H1 (cell line): ENCODE results near the gene TBC1D13. TPM values are rescaled to one million over a fixed set of nuclear protein-coding genes. Genes with fewer than 3 reads are reported as not detected.

Experiments used
- CTCF ChIA-PET: fragments of 300-600 bp; sonication (Branson Sonifier 250); formaldehyde crosslinking; loops from one replicate; lab custom pipeline; 2021; ENCODE audit not compliant: partially characterized antibody; lab: Charles Lee
- POLR2A ChIA-PET: fragments of 300-600 bp; sonication (Branson Sonifier 250); formaldehyde crosslinking; loops from one replicate; lab custom pipeline; 2021; ENCODE audit warnings: inconsistent platforms; ENCODE audit not compliant: partially characterized antibody; lab: Charles Lee
- DNase-seq, 2 experiments: peaks; one replicate each; pipeline versions ENCODE4 v3.0.0 to v3.0.0-alpha.2; 2010 to 2022; ENCODE audit warnings: low spot score in 2 of 2, low read depth in 1 of 2, mixed read lengths in 1 of 2
- FAIRE-seq: peaks from 2 replicates; lab custom pipeline; 2011; peaks lifted over from hg19 to GRCh38; lab: Jason Lieb, UNC
- H2AFZ ChIP-seq: 2 replicates; pipeline ENCODE4 v1.8.1; 2012; ENCODE audit warnings: low read length, inconsistent platforms
- H2AK5ac ChIP-seq: 2 replicates; pipeline ENCODE4 v1.6.1; 2013; ENCODE audit warnings: low read depth, low read length
- H2BK120ac ChIP-seq: replicated peaks from 2 replicates; pipeline ENCODE3; 2013; ENCODE audit warnings: low read depth, low read length, inconsistent platforms
- H2BK12ac ChIP-seq: 2 replicates; pipeline ENCODE4 v1.6.1; 2013; ENCODE audit warnings: low read depth, low read length
- H2BK15ac ChIP-seq: 2 replicates; pipeline ENCODE4 v1.6.1; 2013; ENCODE audit warnings: low read length
- H2BK20ac ChIP-seq: 2 replicates; pipeline ENCODE4 v1.6.1; 2013; ENCODE audit warnings: low read length
- H2BK5ac ChIP-seq: 2 replicates; pipeline ENCODE4 v1.6.1; 2013; ENCODE audit warnings: low read depth, low read length
- H3K14ac ChIP-seq: 2 replicates; pipeline ENCODE4 v1.6.1; 2013; ENCODE audit warnings: inconsistent platforms; ENCODE audit not compliant: insufficient read length
- H3K18ac ChIP-seq: 2 replicates; pipeline ENCODE4 v1.6.1; 2013; ENCODE audit warnings: low read length; ENCODE audit errors: extremely low read depth
- H3K23ac ChIP-seq: 2 replicates; pipeline ENCODE4 v1.6.1; 2013; ENCODE audit warnings: inconsistent platforms; ENCODE audit not compliant: insufficient read length
- H3K23me2 ChIP-seq: 2 replicates; pipeline ENCODE4 v1.6.1; 2013; ENCODE audit warnings: low read depth, low read length
- H3K27ac ChIP-seq: 2 replicates; pipeline ENCODE4 v1.6.1; 2011; ENCODE audit warnings: low read depth, low read length, inconsistent platforms
- H3K27me3 ChIP-seq, 4 experiments: replicated peaks in 1 of 4; 1 replicate in 1 of 4; 2 replicates in 3 of 4; pipeline versions ENCODE4 v1.6.1 to v1.8.1; 2011 to 2013; ENCODE audit warnings: low read length in 3 of 4, mild to moderate bottlenecking in 3 of 4, inconsistent platforms in 2 of 4, mixed read lengths in 2 of 4, moderate library complexity in 1 of 4; ENCODE audit not compliant: control insufficient read depth in 3 of 4, insufficient read depth in 3 of 4; ENCODE audit errors: extremely low read depth in 1 of 4
- H3K36me3 ChIP-seq, 4 experiments: 2 replicates each; pipeline versions ENCODE4 v1.6.1 to v1.8.1; 2011 to 2013; ENCODE audit warnings: mild to moderate bottlenecking in 4 of 4, low read length in 3 of 4, moderate library complexity in 2 of 4, control low read depth in 1 of 4, inconsistent platforms in 1 of 4; ENCODE audit not compliant: insufficient read depth in 4 of 4, control insufficient read depth in 2 of 4
- H3K4ac ChIP-seq: replicated peaks from 2 replicates; pipeline ENCODE3; 2013; ENCODE audit warnings: low read length, low read depth, mixed read lengths, inconsistent platforms; ENCODE audit not compliant: insufficient read length
- H3K4me1 ChIP-seq, 4 experiments: replicated peaks in 1 of 4; 1 replicate in 1 of 4; 2 replicates in 3 of 4; pipeline versions ENCODE4 v1.6.1 to v1.8.1; 2011 to 2013; ENCODE audit warnings: low read length in 3 of 4, inconsistent platforms in 2 of 4, mixed read lengths in 1 of 4; ENCODE audit not compliant: insufficient read depth in 4 of 4, control insufficient read depth in 3 of 4
- H3K4me2 ChIP-seq, 2 experiments: 2 replicates each; pipeline versions ENCODE4 v1.6.1 to v1.8.1; 2011 to 2013; ENCODE audit warnings: low read depth in 2 of 2, low read length in 2 of 2, control low read depth in 1 of 2, inconsistent platforms in 1 of 2, mild to moderate bottlenecking in 1 of 2; ENCODE audit not compliant: insufficient read depth in 1 of 2
- H3K4me3 ChIP-seq, 4 experiments: fragments of 200-600, 300-600 bp in 1 of 4; sonication (generic), shearing (Covaris generic), sonication (Bioruptor Twin) in 1 of 4; 2 replicates each; pipeline versions ENCODE4 v1.5.1 to v1.8.1; 2011 to 2016; ENCODE audit warnings: low read length in 4 of 4, low read depth in 3 of 4, control low read depth in 2 of 4, inconsistent platforms in 2 of 4, mild to moderate bottlenecking in 2 of 4, mixed read lengths in 1 of 4, moderate library complexity in 1 of 4; ENCODE audit not compliant: insufficient read depth in 2 of 4; ENCODE audit errors: extremely low read depth in 1 of 4
- H3K56ac ChIP-seq: replicated peaks from 2 replicates; pipeline ENCODE3; 2013; ENCODE audit warnings: low read depth, mild to moderate bottlenecking, mixed read lengths, low read length, inconsistent platforms; ENCODE audit not compliant: insufficient read length
- H3K79me1 ChIP-seq: 2 replicates; pipeline ENCODE4 v1.6.1; 2013; ENCODE audit warnings: low read depth, low read length, control low read depth
- H3K79me2 ChIP-seq, 2 experiments: 2 replicates each; pipeline versions ENCODE4 v1.6.1 to v1.8.1; 2012 to 2013; ENCODE audit warnings: low read length in 2 of 2, mild to moderate bottlenecking in 2 of 2, inconsistent platforms in 1 of 2; ENCODE audit not compliant: insufficient read depth in 2 of 2, control insufficient read depth in 1 of 2
- H3K9ac ChIP-seq, 4 experiments: replicated peaks in 1 of 4; 1 replicate in 1 of 4; 2 replicates in 3 of 4; pipeline versions ENCODE4 v1.6.1 to v1.8.1; 2011 to 2013; ENCODE audit warnings: low read depth in 3 of 4, low read length in 3 of 4, control low read depth in 2 of 4, mild to moderate bottlenecking in 2 of 4, moderate library complexity in 2 of 4, inconsistent platforms in 1 of 4; ENCODE audit errors: extremely low read depth in 1 of 4
- H3K9me3 ChIP-seq, 2 experiments: 2 replicates each; pipeline versions ENCODE4 v1.6.1 to v1.8.1; 2012 to 2013; ENCODE audit warnings: mild to moderate bottlenecking in 2 of 2, moderate library complexity in 2 of 2, control low read depth in 1 of 2, inconsistent platforms in 1 of 2, low read depth in 1 of 2, low read length in 1 of 2, mixed read lengths in 1 of 2; ENCODE audit not compliant: insufficient read depth in 2 of 2
- H4K20me1 ChIP-seq, 2 experiments: replicated peaks in 1 of 2; 2 replicates each; pipeline versions ENCODE3 to v1.8.1; 2011 to 2013; ENCODE audit warnings: inconsistent platforms in 2 of 2, low read length in 2 of 2, mild to moderate bottlenecking in 1 of 2; ENCODE audit not compliant: insufficient read depth in 2 of 2, control insufficient read depth in 1 of 2
- H4K5ac ChIP-seq: 2 replicates; pipeline ENCODE4 v1.6.1; 2013; ENCODE audit warnings: low read length, low read depth, mixed read lengths, inconsistent platforms; ENCODE audit not compliant: insufficient read length
- H4K8ac ChIP-seq: 2 replicates; pipeline ENCODE4 v1.8.0; 2013; ENCODE audit warnings: mild to moderate bottlenecking, moderate library complexity, low read length, inconsistent platforms; ENCODE audit not compliant: insufficient read depth; ENCODE audit errors: extremely low read depth
- H4K91ac ChIP-seq: replicated peaks from 2 replicates; pipeline ENCODE3; 2013; ENCODE audit warnings: low read length, mixed read lengths, inconsistent platforms; ENCODE audit not compliant: insufficient read length
- WGBS, 2 experiments: shearing (Covaris generic) in 1 of 2; methylation state at CpG; one replicate each; pipeline versions ENCODE4 v1.1.6 to v1.1.7; 2013 to 2015; ENCODE audit warnings: low lambda C conversion rate in 2 of 2, mixed read lengths in 2 of 2, inconsistent platforms in 1 of 2, low coverage in 1 of 2, missing lambda C conversion rate in 1 of 2; ENCODE audit not compliant: insufficient replicate concordance in 2 of 2, insufficient coverage in 1 of 2, insufficient read length in 1 of 2; ENCODE audit errors: extremely low coverage in 1 of 2, missing lambda C conversion rate in 1 of 2; 5-methylcytosine and 5-hydroxymethylcytosine counted together
- polyA plus RNA-seq, 7 experiments: library from polyadenylated mRNA; depleted of rRNA in 3 of 7; stranded (reverse) in 5 of 7; unstranded in 2 of 7; fragments of >200 nt in 5 of 7; fragments of 200-250 nt in 2 of 7; gene quantifications; 1 replicate in 5 of 7; 2 replicates in 1 of 7; 4 replicates in 1 of 7; pipeline versions ENCODE4 v1.2.1 to v1.2.3, GENCODE V29; 2011 to 2013; ENCODE audit warnings: missing spikeins in 2 of 7, mixed read lengths in 2 of 7
- total RNA-seq: library from RNA; stranded (reverse); fragmentation: NEBNext Ultra II Directional; extraction: Animal tissue kit (Norgen Biotek cat#: 25700); gene quantifications from 2 replicates; pipeline ENCODE4 v1.2.1, GENCODE V29; 2021

TBC1D13 gene
- total and polyA plus RNA-seq, 2 of the 8 experiments (the other 6 are each of a cell fraction or from before 2014, with no cell fraction given), result 21.3 to 24.7 TPM

DNA sequence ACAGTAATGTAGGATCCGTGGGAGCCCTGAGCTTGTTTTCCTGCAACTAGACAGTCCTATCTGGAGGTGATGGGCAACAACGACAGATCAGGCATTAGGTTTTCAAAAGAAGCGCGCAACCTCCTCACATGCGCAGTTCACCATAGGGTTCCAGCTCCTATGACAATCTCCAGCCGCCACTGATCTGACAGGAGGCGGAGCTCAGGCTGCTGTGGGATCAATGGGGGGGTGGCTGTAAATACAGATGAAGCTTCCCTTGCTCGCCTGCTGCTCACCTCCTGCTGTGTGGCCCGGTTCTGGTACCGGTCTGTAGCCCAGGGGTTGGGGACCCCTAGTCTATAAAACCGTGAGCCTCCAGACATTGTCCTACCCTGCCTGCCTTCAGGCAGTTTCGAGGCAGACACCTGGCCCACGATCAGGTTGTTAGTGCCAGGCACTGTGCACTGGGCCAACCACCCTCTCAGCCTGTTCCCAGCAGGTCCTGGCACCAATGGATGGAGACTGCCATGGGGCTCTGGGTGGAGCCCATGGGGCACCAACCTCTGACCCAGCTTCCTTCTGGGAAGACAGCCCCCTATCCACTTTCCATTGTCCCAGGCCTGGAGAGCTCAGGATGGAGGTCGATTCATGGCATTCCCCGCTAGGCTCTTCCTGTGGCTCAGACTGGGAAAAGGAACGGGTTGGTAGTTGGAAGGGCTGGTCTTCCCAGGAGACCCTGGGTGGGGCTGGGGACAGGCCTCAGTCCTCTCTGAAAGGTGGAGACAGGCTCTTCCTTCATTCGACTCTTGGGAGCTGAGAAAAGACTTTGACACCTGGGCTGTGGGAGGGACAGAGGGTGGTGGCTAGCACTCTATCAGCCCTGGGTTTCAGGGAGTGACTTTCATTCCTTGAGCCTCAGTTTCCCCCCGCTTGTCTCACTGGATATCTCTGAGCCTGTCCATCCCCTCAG, 32.9 kb downstream of the TBC1D13 start:
- Histone ChIP-seq H3K4ac (no peak overlapping the region), H3K27me3 (no peaks in the 10 kb centered on the region), H2AFZ (no peak overlapping the region), H2BK120ac (no peak overlapping the region), H2BK20ac (no peak overlapping the region), H4K5ac (no peak overlapping the region), H3K4me2 (peak overlapping the region; percentile 64 to 91; a peak in 1 of 4 replicates), H3K56ac (no peak overlapping the region), H4K91ac (no peak overlapping the region), H4K20me1 (peaks cover 5 to 22% of the 10 kb centered on the region in 2 experiments), H3K27ac (no peak overlapping the region), H3K9ac (no peak overlapping the region), H2AK5ac (no peak overlapping the region), H3K14ac (no peak overlapping the region), H3K79me1 (no peaks in the 10 kb centered on the region; the same call in 1 of the 2 replicates), H3K23me2 (peaks cover 7% of the 10 kb centered on the region; the same call in 1 of the 2 replicates), H2BK15ac (no peak overlapping the region), H3K4me1 (peaks cover 0 to 11% (median 3%) of the 10 kb centered on the region in 4 experiments; a peak in 2 of 7 replicates), H2BK5ac (no peak overlapping the region), H3K4me3 (no peak overlapping the region), H2BK12ac (no peak overlapping the region), H3K36me3 (peaks cover 17 to 37% (median 28%) of the 10 kb centered on the region in 4 experiments), H3K23ac (no peak overlapping the region), H3K18ac (no peak overlapping the region), H3K79me2 (no peaks in the 10 kb centered on the region), H4K8ac (no peak overlapping the region; the same call in 1 of the 2 replicates), H3K9me3 (no peaks in the 10 kb centered on the region)
- FAIRE-seq, result no peak
- ChIA-PET CTCF (interaction anchor here (0.8 to 2.6 kb wide), 11 partner anchors 9 to 118 kb away, joined by 3 to 10 read pairs (median 3); partner anchors contain the start of genes PKN3 and ZER1), POLR2A (interaction anchor here (0.9 to 5.1 kb wide), 26 partner anchors 8 to 250 kb away, joined by 3 to 62 read pairs (median 3); partner anchors contain the start of genes DOLK, KYAT1, LRRC8A and NUP188)
- 86% methylated on average over 18 of the region's 18 CpGs; no CpG with 5 or more reads in 1 of the 2 experiments for WGBS, 2 experiments
- no peak for DNase-seq
